Sigmoid colon (tissue), 4 donors: Measurements from ENCODE around the gene CRTC1.

Source experiments
- EP300 ChIP-seq, 4 donors: sonication (generic); formaldehyde crosslinking; IDR thresholded peaks; one replicate each; pipeline ENCODE4 v1.6.1; 2017; ENCODE audit warnings: antibody characterized with exemption in 4 of 4
- POLR2AphosphoS5 ChIP-seq, 4 donors: sonication (generic); formaldehyde crosslinking; IDR thresholded peaks; one replicate each; pipeline ENCODE4 v1.6.1; 2017; ENCODE audit warnings: antibody characterized with exemption in 4 of 4
- TF ChIP-seq, protein P1 (sequence below), 4 experiments: fragments of 450-650 bp in 3 of 4; fragments of 200-600 bp in 1 of 4; IDR thresholded peaks; one replicate each; pipeline ENCODE4 v1.5.1; 2016 to 2019; ENCODE audit warnings: antibody characterized with exemption in 4 of 4, mild to moderate bottlenecking in 3 of 4, moderate library complexity in 2 of 4

DNA sequence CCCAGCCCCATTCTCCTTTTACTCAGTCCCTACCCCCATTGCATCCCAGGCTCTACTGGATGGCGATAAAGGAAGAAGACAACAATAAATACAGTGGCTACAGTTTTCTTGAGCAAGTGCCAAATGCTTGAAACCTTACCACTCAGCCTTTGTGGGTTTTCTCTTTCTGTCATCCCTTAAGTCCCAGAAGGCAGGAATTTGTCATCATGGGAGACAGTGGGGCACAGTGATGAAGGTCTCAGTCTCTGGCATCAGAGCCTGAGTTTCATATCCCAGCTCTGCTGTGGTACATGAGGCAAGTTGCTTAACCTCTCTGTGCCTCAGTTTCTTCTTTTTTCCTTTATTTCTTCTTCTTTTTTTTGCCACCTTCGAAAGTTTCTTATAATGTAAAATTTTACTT, 112.8 kb downstream of the CRTC1 start:
- TF ChIP-seq POLR2AphosphoS5 (IDR thresholded peaks at IDR 0.05) (no peak), EP300 (IDR thresholded peaks at IDR 0.05) (no peak)
- TF ChIP-seq, protein P1, sequence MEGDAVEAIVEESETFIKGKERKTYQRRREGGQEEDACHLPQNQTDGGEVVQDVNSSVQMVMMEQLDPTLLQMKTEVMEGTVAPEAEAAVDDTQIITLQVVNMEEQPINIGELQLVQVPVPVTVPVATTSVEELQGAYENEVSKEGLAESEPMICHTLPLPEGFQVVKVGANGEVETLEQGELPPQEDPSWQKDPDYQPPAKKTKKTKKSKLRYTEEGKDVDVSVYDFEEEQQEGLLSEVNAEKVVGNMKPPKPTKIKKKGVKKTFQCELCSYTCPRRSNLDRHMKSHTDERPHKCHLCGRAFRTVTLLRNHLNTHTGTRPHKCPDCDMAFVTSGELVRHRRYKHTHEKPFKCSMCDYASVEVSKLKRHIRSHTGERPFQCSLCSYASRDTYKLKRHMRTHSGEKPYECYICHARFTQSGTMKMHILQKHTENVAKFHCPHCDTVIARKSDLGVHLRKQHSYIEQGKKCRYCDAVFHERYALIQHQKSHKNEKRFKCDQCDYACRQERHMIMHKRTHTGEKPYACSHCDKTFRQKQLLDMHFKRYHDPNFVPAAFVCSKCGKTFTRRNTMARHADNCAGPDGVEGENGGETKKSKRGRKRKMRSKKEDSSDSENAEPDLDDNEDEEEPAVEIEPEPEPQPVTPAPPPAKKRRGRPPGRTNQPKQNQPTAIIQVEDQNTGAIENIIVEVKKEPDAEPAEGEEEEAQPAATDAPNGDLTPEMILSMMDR (IDR thresholded peaks at IDR 0.05): no peak
